ENCODE results near the gene ALOX5AP.
"Not testable (repeated sequence)": the region's sequence is repeated elsewhere in the genome, so short reads cannot be mapped to it uniquely, and the experiment has no call there.

ALOX5AP gene

GRCh38 chr13:30739237-30739528 lies 3.8 kb downstream of the ALOX5AP start:
- DNase-seq, result no peak

- peak; percentile 64 to 66 for DNase-seq
These were observed 4.7 kb downstream of the ALOX5AP start for GRCh38 chr13:30739761-30740642.

- no peak for DNase-seq
These were observed 7.6 kb downstream of the ALOX5AP start for GRCh38 chr13:30742901-30743300.

GRCh38 chr13:30743319-30744055 lies 8.1 kb downstream of the ALOX5AP start:
- no peak for DNase-seq

GRCh38 chr13:30744056-30744680 lies 8.8 kb downstream of the ALOX5AP start:
- DNase-seq, result peak; percentile 77 to 82

GRCh38 chr13:30744681-30745077 lies 9.3 kb downstream of the ALOX5AP start:
- DNase-seq, result no peak

GRCh38 chr13:30745906-30746686 lies 10.8 kb downstream of the ALOX5AP start:
- no peak for DNase-seq

- no peak for DNase-seq
These were observed 11.4 kb downstream of the ALOX5AP start for GRCh38 chr13:30746791-30747190.

GRCh38 chr13:30747845-30748244 lies 12.5 kb downstream of the ALOX5AP start:
- DNase-seq, result not testable (repeated sequence)

GRCh38 chr13:30748717-30749116 lies 13.4 kb downstream of the ALOX5AP start:
- DNase-seq, result no peak

- DNase-seq, result no peak
These were observed 14.7 kb downstream of the ALOX5AP start for GRCh38 chr13:30750036-30750435.

GRCh38 chr13:30751183-30751933 lies 16.0 kb downstream of the ALOX5AP start:
- no peak for DNase-seq

- no peak for DNase-seq
These were observed 17.0 kb downstream of the ALOX5AP start for GRCh38 chr13:30752201-30752797.

GRCh38 chr13:30753030-30753616 lies 17.8 kb downstream of the ALOX5AP start:
- no peak for DNase-seq

- DNase-seq, result no peak
These were observed 20.3 kb downstream of the ALOX5AP start for GRCh38 chr13:30755678-30756077.

- DNase-seq, result no peak
These were observed 21.8 kb downstream of the ALOX5AP start for GRCh38 chr13:30757026-30757742.

GRCh38 chr13:30759748-30760147 lies 24.4 kb downstream of the ALOX5AP start:
- DNase-seq, result no peak

GRCh38 chr13:30762643-30763042 lies 27.3 kb downstream of the ALOX5AP start:
- no peak for DNase-seq

GRCh38 chr13:30763786-30764413 lies 28.6 kb downstream of the ALOX5AP start:
- DNase-seq, result no peak

- no peak for DNase-seq
These were observed 30.9 kb downstream of the ALOX5AP start for GRCh38 chr13:30766231-30766630.
